NCI-H1105 (cell line): ENCODE measurements around the gene CPAMD8.
A peak's percentile ranks its signal among the peaks of the same experiment; 100 is the strongest.

Source experiments
- DNase-seq: peaks from one replicate; lab custom pipeline; 2025; lab: John Stamatoyannopoulos, UW

CPAMD8 gene

GRCh38 chr19:17026706-17027534 is at the start of gene CPAMD8:
CPAMD8 (minus strand) TSS chr19:17026810; CDS start chr19:17026642, 168 bp downstream.
- no peak for DNase-seq

GRCh38 chr19:17075864-17076542 is 49.4 kb upstream of the CPAMD8 start:
- no peak for DNase-seq

GRCh38 chr19:17075035-17075863 is 48.6 kb upstream of the CPAMD8 start, which contains the start of the genes HAUS8 and MYO9B:
HAUS8 (minus strand) TSS chr19:17075452; CDS start chr19:17075422, 30 bp downstream.
MYO9B (plus strand) TSS chr19:17075777; CDS start chr19:17101718, 25,941 bp downstream.
- DNase-seq, result peak; percentile 98

- DNase-seq, result no peak
Observed at GRCh38 chr19:17074634-17075034, 48.0 kb upstream of the CPAMD8 start.

GRCh38 chr19:17073869-17074633 is 47.4 kb upstream of the CPAMD8 start:
- DNase-seq, result peak; percentile 26

GRCh38 chr19:17070912-17071311 is 44.3 kb upstream of the CPAMD8 start:
- DNase-seq, result no peak

- DNase-seq, result no peak
Observed at GRCh38 chr19:17070421-17070820, 43.8 kb upstream of the CPAMD8 start.

GRCh38 chr19:17069193-17069592 is 42.6 kb upstream of the CPAMD8 start:
- DNase-seq, result no peak

GRCh38 chr19:17063428-17063827 is 36.8 kb upstream of the CPAMD8 start:
- DNase-seq, result no peak

- DNase-seq, result no peak
Observed at GRCh38 chr19:17061691-17062090, 35.1 kb upstream of the CPAMD8 start.

- no peak for DNase-seq
Observed at GRCh38 chr19:17061205-17061604, 34.6 kb upstream of the CPAMD8 start.

- DNase-seq, result no peak
Observed at GRCh38 chr19:17060802-17061201, 34.2 kb upstream of the CPAMD8 start.

- no peak for DNase-seq
Observed at GRCh38 chr19:17058236-17058635, 31.6 kb upstream of the CPAMD8 start.

GRCh38 chr19:17055636-17056035 is 29.0 kb upstream of the CPAMD8 start:
- no peak for DNase-seq

- no peak for DNase-seq
Observed at GRCh38 chr19:17054746-17055145, 28.1 kb upstream of the CPAMD8 start.

- DNase-seq, result no peak
Observed at GRCh38 chr19:17052439-17052838, 25.8 kb upstream of the CPAMD8 start.

- no peak for DNase-seq
Observed at GRCh38 chr19:17049711-17050280, 23.2 kb upstream of the CPAMD8 start.

GRCh38 chr19:17048885-17049453 is 22.4 kb upstream of the CPAMD8 start:
- no peak for DNase-seq

GRCh38 chr19:17045907-17046502 is 19.4 kb upstream of the CPAMD8 start:
- DNase-seq, result no peak

- no peak for DNase-seq
Observed at GRCh38 chr19:17043744-17044143, 17.1 kb upstream of the CPAMD8 start.
